ENCODE results near the gene IFT80.

DNA sequence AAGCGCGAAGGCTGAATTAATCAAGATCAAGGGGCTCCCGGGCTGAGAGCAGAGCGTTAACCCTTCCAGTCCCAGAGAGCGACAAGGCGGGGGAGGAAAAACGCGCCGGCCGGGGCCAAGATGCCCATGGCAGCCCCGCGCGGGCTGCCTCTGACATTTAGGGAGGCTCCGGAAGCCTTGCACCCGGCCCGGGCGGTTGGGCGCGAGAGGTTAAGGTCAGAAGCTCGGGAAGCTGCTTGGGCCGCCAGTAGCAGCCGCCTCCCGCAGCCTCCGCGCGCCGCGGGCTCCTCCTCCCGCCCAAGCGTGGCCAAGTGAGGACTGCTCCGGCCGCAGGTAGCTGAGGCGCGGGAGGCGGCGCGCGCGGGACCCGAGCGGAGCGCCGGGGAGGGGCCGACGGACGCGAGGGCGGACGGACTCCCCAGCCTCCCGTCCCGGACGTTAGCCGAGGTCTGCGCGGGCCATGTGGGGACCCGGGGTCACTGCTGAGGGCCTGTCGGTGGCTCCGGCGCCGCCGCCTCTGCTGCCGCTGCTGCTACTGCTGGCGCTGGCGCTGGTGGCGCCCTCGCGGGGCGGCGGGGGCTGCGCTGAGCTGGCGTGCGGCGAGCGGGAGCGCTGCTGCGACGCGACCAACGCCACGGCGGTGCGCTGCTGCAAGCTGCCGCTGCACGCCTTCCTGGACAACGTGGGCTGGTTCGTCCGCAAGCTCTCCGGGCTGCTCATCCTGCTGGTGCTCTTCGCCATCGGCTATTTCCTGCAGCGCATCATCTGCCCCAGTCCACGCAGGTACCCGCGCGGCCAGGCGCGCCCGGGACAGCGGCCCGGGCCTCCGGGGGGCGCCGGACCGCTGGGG lies 173.6 kb downstream of the IFT80 start, which contains the start of gene C3orf80:
- TF ChIP-seq, protein P1, sequence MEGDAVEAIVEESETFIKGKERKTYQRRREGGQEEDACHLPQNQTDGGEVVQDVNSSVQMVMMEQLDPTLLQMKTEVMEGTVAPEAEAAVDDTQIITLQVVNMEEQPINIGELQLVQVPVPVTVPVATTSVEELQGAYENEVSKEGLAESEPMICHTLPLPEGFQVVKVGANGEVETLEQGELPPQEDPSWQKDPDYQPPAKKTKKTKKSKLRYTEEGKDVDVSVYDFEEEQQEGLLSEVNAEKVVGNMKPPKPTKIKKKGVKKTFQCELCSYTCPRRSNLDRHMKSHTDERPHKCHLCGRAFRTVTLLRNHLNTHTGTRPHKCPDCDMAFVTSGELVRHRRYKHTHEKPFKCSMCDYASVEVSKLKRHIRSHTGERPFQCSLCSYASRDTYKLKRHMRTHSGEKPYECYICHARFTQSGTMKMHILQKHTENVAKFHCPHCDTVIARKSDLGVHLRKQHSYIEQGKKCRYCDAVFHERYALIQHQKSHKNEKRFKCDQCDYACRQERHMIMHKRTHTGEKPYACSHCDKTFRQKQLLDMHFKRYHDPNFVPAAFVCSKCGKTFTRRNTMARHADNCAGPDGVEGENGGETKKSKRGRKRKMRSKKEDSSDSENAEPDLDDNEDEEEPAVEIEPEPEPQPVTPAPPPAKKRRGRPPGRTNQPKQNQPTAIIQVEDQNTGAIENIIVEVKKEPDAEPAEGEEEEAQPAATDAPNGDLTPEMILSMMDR (IDR thresholded peaks at IDR 0.05) = peak in 2 of 5 experiments; percentile 16 to 24
- TF ChIP-seq POLR2A (IDR thresholded peaks at IDR 0.05) (no peak), EP300 (IDR thresholded peaks at IDR 0.05) (no peak)
